ENCODE data around the gene KDM4D. TPM values are rescaled to one million over a fixed set of nuclear protein-coding genes. Genes with fewer than 3 reads are reported as not detected.
"Not testable (repeated sequence)": the region's sequence is repeated elsewhere in the genome, so short reads cannot be mapped to it uniquely, and the experiment has no call there.

Gene KDM4D
- polyA plus RNA-seq, 1 donor, result 1.1 TPM

DNA sequence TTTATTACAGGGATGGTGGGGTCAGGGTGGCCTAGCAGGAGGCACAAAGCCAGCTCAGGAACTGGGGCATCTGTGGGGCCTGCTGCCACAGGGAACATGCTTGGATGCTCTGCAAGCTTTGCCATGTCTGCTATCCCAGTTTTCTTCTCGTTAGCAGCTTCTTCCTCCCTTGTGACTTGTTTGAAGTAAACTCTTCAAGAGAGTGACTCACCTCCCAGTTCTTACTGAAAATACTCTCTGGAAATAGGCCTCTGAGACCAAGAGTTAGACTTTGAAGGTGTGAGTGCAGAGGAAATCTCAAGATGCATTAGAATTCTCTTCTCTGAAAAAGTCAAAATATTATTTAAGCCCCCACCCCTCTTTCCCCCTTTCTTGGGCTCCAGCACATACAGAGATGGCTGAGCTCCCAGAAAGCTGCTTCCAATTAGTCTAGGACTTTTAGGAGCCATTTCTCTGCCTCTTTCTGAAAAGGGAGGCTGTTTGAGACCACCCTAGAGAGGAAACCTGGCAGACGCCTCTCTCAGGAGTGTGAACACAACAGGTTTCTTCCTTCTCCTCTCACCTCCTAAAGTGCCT lies 15.3 kb upstream of the KDM4D start:
- DNase-seq (ENCODE audit: low read depth), result no peak

DNA sequence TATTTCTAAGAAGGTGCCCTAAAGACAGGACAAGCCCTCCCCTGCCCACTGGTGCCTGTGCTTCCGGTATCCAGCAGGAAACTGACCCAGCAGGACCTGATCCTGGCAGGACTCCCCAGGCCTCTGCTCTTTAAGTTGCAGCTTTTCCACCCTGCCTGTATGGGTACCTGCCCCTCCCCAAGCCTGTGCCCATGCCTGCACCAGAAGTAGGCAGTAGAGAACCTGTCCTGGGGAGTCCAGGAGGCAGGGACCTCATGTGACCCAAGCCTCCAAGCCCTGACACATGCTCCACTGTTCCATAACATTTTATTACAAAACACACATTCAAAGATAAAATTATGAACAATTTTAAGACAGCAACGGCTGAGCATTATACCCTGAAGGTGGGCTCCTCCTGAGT lies 14.3 kb upstream of the KDM4D start:
- no peak for DNase-seq (ENCODE audit: low read depth)

DNA sequence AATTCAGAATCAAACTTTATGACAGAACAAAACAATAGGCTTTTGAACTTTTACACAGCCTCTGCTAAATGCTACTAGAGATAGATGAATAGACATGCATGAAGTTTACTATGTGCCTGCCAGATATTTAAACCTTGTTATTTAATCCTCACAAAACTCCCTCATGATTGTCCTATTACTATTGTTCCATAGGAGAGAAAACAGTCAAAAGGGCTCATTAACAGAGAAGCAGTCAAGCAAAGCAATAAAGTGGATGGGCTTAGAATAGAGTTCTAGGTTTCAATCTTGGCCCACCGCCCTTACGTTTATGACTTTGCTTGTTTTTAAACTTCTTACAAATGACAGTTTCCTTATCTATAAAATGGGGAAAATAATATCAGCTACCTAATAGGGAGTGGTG lies 13.0 kb upstream of the KDM4D start:
- no peak for DNase-seq (ENCODE audit: low read depth)

DNA sequence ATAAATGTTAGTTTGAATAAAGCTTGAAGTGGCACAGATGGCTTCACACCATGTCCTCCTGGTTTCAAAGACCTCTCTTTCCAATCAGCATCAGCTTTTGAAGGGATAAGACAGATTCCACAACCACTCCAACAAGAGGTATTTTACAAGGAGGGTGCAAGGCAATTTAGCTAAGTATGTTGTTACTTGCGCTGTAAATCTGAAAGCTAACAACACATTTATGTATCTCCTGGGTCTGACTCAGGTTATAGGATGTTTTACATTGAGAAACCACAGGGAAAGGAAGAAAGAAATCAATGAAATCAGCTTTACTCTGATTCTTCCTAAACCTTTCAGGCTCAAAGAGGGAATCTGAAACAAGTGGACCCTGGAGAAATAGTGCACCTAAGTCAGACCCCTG lies 12.3 kb upstream of the KDM4D start:
- no peak for DNase-seq (ENCODE audit: low read depth)

DNA sequence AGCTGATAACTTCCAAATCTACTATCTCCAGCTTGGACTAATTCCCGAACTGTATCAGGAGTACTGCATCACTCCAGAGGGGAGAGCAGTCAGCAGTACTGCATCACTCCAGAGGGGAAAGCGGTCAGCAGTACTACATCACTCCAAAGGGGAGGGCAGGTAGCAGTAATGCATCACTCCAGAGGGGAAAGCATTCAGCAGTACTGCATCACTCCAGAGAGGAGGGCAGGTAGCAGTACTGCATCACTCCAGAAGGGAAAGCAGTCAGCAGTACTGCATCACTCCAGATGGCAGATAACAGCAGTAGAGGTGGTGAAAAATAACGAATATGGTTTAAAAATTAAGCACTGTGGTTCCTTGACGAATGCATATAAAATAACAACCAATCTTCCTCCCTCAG lies 8.6 kb upstream of the KDM4D start:
- no peak for DNase-seq (ENCODE audit: low read depth)

DNA sequence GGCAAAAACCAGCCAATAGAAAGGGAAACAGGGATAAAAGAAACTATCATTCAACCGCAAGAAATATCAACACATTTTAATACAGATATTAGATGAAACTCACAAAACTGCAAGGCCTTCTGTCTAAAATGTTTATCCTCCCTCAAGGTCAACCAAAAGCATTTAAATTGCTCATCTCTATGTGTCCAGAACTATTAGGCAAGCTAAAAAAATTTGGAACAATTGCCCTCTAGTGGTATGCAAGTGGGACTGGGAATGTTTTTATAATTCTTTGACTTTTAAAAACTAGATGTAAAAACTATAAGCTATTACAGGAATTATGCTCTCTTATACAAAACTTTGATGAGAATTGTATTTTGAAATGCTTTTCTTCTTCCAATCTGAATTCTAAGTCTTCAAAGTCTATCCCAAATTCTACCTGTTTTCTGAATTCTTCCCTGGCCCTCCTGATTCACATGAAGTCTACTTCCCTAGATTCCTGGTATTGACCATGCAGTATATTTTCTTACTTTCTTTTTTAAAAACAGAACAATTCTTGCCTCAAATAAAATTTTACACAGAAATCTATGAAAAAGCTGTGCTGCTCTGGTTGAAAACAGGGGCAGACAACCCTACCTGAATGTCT lies 5.1 kb upstream of the KDM4D start:
- DNase-seq (ENCODE audit: low read depth), result no peak

DNA sequence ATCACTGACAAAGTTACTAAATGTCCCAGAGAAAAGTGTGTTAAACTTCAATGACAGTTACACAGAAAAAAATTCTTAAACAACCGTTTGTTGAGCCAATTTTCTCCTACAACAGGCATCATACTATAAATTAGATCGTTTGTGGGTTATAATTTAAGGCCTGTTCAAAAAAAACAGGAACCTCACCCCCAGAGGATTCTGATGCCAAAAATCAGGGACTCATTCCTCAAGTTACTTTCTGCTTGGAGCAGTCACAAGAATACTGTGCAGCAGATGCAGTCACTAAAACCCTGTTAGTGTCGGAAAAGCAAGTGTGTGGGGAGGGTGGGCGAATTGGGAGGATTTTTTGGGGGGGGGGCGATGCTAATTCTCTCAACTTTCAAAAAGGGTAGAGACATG lies 810 bp upstream of the KDM4D start:
- no peak for DNase-seq (ENCODE audit: low read depth)

DNA sequence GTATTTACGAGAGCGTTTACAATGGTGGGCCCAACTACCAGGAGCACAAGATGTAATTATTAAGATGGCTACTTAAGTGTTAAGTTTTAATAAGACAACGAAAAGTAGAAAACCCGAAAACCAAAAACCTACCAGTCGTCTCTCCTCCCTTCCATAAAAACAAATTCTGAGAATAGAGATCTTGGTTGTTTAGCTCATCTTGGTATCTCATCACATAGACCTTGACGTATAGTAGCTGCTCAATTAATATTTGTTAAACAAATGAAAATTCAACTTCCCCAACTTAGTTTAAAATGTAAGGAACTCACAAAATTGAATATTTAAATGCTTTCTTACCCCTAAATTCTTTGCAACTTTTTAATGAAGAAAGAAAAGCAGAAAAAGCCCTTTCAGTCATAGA lies 669 bp downstream of the KDM4D start:
- DNase-seq (ENCODE audit: low read depth), result no peak

DNA sequence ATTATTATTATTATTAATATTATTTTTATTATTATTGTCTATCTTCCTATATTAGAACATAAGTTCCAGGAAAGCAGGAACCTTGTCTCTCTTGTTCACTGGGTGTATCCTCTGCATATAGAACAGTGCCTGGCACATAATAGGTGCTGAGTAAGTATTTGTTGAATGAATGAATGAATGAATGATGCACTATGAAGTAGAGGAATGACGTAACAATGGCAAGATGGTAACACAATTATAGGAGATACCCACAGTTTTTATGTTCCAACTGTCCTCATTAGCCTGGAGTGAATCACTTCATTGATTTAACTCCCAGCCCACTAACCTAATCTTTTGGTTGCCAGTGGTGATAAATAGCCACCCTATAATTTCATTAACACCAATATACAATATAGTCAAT lies 2.1 kb downstream of the KDM4D start:
- DNase-seq (ENCODE audit: low read depth), result no peak

DNA sequence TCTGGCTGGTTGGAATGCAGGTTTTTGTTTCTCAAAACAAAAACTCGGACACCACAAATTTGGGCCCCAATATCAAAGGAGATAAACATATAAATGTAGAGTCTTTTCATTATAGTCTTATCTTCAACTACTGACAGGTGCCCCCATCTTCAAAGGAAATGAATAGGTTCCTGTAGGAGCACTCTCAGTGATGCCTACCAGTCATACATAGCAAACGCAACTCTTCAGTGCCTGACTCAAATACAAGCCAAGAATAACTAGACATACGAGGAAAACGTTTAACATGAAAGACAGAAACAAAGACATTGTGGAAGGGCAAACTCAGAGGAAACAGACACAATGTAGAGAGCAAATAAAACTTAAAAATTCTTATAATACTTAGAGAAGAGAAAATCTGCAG lies 13.9 kb downstream of the KDM4D start:
- DNase-seq (ENCODE audit: low read depth), result no peak

DNA sequence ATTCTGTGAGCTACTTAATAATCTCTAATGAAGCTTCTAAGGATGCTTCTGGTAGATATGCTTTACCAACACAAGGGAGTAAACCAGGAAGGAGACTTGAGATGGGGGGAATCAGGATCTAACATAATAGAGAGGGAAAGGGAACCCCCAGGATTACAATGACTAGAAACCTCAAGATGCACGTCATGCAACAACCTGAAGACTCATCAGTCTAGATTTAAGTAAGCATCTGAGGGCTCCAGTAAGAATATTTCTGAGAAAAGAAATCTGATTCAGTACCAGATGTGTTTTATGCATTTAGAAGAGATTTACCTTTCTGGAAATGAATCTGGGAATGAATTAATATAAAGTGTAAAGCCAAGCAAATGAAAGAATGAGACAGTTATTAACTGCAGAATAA lies 15.2 kb downstream of the KDM4D start:
- DNase-seq (ENCODE audit: low read depth), result no peak

DNA sequence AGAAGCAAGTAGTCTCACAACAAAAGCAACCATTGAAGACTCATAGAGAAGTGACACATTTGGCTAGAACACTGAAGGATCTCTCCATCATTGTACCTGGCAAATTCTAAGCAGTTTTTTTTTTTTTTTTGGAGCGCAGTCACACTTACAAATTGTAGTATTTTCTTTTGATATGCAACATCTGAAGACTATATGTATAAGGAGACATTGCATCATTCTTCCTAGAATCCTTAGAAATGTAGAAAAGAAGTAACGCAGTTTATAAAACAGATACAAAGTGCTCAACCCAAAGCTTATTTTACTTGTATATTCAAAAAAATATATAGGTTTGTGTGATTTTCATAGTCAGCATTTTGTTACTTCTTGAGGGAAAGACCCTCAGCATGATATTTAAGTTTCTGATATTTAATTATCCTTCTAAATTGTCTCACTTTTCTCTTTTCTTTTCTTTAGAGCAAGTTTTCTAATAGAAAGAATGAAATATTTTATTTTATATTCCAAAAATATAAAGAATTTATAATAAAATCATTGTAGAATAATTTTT lies 20.0 kb downstream of the KDM4D start:
- no peak for DNase-seq (ENCODE audit: low read depth)

DNA sequence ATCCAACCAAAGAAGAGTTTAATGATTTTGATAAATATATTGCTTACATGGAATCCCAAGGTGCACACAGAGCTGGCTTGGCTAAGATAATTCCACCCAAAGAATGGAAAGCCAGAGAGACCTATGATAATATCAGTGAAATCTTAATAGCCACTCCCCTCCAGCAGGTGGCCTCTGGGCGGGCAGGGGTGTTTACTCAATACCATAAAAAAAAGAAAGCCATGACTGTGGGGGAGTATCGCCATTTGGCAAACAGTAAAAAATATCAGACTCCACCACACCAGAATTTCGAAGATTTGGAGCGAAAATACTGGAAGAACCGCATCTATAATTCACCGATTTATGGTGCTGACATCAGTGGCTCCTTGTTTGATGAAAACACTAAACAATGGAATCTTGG lies 23.9 kb downstream of the KDM4D start:
- no peak for DNase-seq (ENCODE audit: low read depth)

DNA sequence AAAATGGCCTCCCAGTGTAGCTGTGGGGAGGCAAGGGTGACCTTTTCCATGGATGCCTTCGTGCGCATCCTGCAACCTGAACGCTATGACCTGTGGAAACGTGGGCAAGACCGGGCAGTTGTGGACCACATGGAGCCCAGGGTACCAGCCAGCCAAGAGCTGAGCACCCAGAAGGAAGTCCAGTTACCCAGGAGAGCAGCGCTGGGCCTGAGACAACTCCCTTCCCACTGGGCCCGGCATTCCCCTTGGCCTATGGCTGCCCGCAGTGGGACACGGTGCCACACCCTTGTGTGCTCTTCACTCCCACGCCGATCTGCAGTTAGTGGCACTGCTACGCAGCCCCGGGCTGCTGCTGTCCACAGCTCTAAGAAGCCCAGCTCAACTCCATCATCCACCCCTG lies 24.8 kb downstream of the KDM4D start:
- DNase-seq (ENCODE audit: low read depth), result no peak

DNA sequence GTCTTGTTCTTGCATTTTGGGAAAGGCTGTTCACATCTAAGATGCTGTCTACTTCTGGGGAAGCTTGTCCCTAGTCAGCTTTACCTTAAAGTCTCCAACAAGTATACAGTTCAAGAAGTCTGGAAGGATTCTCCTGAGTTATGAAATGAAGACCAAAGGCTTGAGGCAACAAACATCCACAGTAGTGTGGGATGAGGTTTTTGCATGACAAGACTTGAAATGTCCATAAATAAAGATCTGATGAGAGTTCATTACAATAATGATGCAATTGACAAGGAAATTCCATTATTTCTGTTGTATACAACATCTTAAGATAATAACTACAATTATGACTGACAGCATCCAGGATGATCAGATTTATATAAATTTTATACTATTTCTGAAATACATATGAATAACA lies 30.2 kb downstream of the KDM4D start:
- DNase-seq (ENCODE audit: low read depth), result no peak

DNA sequence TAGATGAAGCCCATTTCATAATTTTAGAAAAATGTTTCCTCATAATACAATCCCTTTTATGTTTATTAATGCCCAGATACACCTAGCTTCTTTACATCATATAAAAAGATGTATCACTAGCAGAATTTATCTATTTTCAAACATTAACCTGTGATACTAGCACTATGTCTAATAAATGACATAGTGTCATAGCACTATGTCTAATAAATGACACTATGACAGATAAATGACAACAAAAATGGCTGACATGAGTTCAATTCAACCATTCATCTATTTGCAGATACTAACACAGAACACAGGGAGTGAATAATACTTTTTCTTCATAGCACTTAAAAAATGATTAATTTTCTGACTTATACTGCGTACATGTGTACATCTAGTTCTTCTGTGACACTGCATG lies 32.1 kb downstream of the KDM4D start:
- DNase-seq (ENCODE audit: low read depth), result no peak

DNA sequence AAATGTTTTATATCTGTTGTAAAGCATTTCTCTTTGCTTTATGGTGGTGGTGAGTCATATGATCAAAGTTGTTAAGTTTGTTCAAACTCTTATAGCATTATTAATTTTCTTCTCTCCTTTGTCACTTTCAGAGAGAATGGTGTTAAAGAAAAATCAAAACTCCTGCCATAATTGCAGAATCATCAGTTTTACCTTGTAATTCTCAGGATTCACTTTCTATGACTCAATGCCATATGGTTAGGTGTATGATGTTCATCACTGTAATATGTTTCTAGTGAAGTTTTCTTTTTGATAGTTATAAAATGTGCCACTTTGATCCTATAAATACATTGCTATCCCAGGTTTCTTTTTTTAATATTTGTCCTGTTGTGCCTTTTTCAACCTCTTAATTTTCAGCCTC lies 37.9 kb downstream of the KDM4D start:
- no peak for DNase-seq (ENCODE audit: low read depth)

DNA sequence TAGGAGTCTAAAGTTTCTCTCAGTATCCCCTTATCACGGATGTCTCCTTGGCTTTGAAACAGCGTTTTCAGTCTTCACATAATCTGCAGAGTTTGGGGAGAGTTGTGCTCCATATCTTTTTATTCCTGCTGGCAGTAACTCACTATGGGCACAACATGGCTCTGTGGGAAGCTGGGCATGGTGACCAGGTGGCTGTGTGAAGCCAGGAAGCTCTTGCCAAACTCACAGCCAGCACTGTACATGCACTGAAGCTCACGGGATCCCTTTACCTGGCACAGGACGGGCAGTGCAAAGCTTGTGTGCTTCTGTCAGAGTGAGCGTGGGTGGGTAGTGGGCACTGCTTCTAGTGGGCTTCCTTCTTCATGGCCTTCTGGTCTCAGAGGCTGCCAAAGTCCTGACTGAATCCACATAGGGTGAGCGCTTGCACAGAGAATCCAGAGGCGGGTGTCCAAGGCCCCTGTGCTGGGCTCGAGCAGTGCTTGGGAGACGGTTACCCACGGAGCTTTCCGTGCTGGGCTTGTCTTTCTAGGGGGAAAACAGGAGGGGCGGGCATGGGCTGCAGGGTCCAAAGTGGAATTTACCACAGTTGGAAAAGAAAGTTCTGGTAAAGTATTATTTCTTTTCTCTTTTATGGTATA lies 40.8 kb downstream of the KDM4D start:
- DNase-seq (ENCODE audit: low read depth), result no peak

DNA sequence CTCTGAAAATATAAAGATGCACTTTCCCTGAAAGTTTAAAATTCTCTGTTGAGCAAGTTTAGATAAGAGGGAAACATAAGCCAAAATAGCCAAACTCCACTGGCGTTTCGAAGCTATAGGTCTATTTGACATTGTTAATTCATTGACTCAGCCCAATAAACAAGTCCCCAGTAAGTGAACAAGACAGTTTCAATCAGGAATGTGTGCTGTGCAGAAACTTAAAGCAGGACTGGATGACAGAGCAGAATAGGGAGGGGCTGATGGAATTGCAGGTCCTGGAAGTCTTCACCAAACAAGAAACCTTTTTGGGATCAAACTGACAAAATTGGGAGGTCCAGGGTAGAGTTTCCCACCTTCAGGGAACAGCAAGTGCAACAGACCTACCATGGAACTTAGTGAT lies 42.6 kb downstream of the KDM4D start:
- no peak for DNase-seq (ENCODE audit: low read depth)

DNA sequence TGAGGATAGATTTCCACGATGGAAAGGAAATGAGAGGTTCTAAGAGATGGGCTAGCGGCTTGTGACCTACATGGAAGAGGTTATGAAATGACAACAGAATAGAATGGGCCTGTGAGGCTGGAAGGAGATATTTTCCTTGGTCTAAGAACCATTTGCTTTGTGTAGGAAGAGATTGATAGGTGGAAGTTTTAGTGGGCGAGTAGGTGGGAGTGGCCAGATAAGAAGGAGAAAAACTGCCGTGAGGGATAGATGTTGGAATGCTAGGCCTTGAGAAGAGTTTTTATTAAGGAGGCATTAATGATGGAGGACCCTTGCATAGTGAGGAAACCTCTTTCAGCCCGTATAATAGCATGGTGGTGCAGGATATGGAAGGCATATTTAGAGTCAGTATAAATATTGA lies 48.0 kb downstream of the KDM4D start:
- not testable (repeated sequence) for DNase-seq (ENCODE audit: low read depth)

DNA sequence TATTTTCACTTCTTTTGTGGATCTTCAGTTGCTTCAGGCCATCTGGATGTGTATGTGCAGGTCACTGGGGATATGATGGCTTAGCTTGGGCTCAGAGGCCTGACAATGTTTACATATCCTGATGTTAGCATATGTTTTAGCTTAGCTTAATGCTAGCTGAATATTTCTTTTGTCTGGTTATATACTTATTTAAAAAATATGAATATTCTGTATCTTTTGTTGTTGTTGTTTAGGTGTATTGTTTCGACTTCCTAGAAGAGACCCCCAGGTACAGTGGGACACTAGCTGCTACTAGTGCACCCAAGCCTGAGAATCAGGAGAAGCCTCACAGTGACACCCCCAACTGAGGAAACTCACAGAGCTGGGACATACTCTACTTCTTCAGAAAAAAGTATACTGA lies 51.4 kb downstream of the KDM4D start, which contains the start of gene KDM4E:
TSS of gene KDM4E (plus strand) at position 301 of the 400 bp plus-strand sequence. CDS start 300 bp downstream, outside the sequence.
- no peak for DNase-seq (ENCODE audit: low read depth)

DNA sequence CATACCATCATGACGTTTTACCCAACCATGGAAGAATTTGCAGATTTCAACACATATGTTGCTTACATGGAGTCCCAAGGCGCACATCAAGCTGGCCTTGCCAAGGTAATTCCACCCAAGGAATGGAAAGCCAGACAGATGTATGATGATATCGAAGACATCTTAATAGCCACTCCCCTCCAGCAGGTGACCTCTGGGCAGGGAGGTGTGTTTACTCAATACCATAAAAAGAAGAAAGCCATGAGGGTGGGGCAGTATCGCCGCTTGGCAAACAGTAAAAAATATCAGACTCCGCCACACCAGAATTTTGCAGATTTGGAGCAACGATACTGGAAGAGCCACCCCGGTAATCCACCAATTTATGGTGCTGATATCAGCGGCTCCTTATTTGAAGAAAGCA lies 52.1 kb downstream of the KDM4D start:
- not testable (repeated sequence) for DNase-seq (ENCODE audit: low read depth)

DNA sequence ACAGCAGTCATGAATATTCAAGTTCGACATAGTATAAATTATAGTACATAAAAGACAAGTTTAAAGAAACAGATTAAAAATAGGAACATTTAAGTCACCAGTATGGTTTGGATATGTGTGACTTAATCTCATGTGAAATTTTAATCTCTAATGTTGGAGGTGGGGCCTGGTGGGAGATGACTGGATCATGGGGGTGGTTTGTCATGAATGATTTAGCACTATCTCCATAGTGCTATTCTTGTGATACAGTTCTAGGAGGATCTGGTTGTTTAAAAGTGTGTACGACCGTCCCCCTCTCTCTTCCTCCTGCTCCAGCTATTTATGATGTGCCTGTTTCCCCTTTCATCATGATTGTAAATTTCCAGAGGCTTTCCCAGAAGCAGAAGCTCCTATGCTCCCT lies 54.8 kb downstream of the KDM4D start:
- DNase-seq (ENCODE audit: low read depth), result no peak
